ENCODE results near the gene ACAD11.

- no peak for TF ChIP-seq L3MBTL2 (conservative IDR thresholded peaks at IDR 0.05)
- no peak for TF ChIP-seq ARNT (IDR thresholded peaks at IDR 0.05)
- TF ChIP-seq ZNF384 (IDR thresholded peaks at IDR 0.05) = no peak
These were observed 29.0 kb downstream of the ACAD11 start for GRCh38 chr3:132630612-132631011.
